ENCODE results near the gene KANSL1.

Gene KANSL1

DNA sequence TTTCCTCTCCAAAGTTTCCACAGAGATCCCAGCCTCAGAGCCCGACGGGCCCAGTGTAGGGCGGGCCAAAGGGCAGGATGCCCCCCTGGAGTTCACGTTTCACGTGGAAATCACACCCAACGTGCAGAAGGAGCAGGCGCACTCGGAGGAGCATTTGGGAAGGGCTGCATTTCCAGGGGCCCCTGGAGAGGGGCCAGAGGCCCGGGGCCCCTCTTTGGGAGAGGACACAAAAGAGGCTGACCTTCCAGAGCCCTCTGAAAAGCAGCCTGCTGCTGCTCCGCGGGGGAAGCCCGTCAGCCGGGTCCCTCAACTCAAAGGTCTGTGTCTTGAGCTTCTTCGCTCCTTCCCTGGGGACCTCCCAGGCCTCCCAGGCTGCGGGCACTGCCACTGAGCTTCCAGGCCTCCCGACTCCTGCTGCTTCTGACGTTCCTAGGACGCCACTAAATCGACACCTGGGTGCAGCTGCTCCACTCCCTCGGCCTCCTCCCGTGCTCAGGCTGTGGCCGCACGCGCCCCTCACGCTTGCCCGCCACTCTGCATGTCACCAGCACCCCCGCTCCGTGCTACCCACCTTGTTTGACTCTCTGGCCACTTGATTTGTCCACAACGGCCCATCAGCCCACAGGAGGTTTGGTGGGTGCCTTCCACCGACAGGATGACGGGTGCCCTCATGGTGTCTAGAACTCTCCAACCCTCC lies 209.5 kb downstream of the KANSL1 start:
- H3K9me3 ChIP-seq (replicated peaks; ENCODE audit: insufficient read depth, low read length) = no peaks in the 10 kb centered on the region
- no peak overlapping the region for H3K27ac ChIP-seq (ENCODE audit: low read length)
- H3F3A ChIP-seq (ENCODE audit: insufficient read depth, low read length) = no peaks in the 10 kb centered on the region
- TF ChIP-seq, protein P1, sequence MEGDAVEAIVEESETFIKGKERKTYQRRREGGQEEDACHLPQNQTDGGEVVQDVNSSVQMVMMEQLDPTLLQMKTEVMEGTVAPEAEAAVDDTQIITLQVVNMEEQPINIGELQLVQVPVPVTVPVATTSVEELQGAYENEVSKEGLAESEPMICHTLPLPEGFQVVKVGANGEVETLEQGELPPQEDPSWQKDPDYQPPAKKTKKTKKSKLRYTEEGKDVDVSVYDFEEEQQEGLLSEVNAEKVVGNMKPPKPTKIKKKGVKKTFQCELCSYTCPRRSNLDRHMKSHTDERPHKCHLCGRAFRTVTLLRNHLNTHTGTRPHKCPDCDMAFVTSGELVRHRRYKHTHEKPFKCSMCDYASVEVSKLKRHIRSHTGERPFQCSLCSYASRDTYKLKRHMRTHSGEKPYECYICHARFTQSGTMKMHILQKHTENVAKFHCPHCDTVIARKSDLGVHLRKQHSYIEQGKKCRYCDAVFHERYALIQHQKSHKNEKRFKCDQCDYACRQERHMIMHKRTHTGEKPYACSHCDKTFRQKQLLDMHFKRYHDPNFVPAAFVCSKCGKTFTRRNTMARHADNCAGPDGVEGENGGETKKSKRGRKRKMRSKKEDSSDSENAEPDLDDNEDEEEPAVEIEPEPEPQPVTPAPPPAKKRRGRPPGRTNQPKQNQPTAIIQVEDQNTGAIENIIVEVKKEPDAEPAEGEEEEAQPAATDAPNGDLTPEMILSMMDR (IDR thresholded peaks at IDR 0.05; ENCODE audit: low read length) = no peak
- TF ChIP-seq EZH2phosphoT487 (IDR thresholded peaks at IDR 0.05; ENCODE audit: low read length) (no peak), EZH2 (optimal IDR thresholded peaks at IDR 0.05; ENCODE audit: low read depth, low read length) (no peak)
- no peaks in the 10 kb centered on the region for H4K20me1 ChIP-seq (ENCODE audit: insufficient read depth, low read length)
- no peak overlapping the region for H3K9ac ChIP-seq (ENCODE audit: low read length)
- H2AFZ ChIP-seq (ENCODE audit: low read length) = no peak overlapping the region
- no peak overlapping the region for H3K4me2 ChIP-seq (ENCODE audit: low read depth, low read length)
- H3K27me3 ChIP-seq (replicated peaks; ENCODE audit: insufficient read depth, low read length) = no peaks in the 10 kb centered on the region
- no peaks in the 10 kb centered on the region for H3K4me1 ChIP-seq (ENCODE audit: low read length)
- H3K4me3 ChIP-seq (ENCODE audit: low read length) = no peak overlapping the region
- no peaks in the 10 kb centered on the region for H3K79me2 ChIP-seq (ENCODE audit: low read length)
- no peak for DNase-seq
- H3K9me2 ChIP-seq (replicated peaks; ENCODE audit: insufficient read depth, low read length) = no peaks in the 10 kb centered on the region
- no peaks in the 10 kb centered on the region for H3K36me3 ChIP-seq (replicated peaks; ENCODE audit: insufficient read depth, low read length)

DNA sequence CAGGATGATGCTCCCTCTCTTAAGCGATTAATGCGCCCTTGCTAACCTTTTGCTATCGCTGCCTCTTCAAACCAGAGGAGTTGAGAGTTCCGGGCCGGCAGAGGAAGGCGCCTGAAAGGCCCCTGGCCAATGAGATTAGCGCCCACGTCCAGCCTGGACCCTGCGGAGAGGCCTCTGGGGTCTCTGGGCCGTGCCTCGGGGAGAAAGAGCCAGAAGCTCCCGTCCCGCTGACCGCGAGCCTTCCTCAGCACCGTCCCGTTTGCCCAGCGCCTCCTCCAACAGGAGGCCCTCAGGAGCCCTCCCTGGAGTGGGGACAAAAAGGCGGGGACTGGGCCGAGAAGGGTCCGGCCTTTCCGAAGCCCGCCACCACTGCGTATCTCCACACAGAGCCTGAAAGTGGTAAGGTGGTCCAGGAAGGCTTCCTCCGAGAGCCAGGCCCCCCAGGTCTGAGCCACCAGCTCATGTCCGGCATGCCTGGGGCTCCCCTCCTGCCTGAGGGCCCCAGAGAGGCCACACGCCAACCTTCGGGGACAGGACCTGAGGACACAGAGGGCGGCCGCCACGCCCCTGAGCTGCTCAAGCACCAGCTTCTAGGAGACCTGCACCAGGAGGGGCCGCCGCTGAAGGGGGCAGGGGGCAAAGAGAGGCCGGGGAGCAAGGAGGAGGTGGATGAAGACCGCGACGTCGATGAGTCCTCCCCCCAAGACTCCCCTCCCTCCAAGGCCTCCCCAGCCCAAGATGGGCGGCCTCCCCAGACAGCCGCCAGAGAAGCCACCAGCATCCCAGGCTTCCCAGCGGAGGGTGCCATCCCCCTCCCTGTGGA lies 210.2 kb downstream of the KANSL1 start:
- no peaks in the 10 kb centered on the region for H3K9me3 ChIP-seq (replicated peaks; ENCODE audit: insufficient read depth, low read length)
- TF ChIP-seq EZH2phosphoT487 (IDR thresholded peaks at IDR 0.05; ENCODE audit: low read length) = no peak
- no peak for TF ChIP-seq EZH2 (optimal IDR thresholded peaks at IDR 0.05; ENCODE audit: low read depth, low read length)
- H3K4me3 ChIP-seq (ENCODE audit: low read length) = no peak overlapping the region
- no peak overlapping the region for H3K9ac ChIP-seq (ENCODE audit: low read length)
- no peaks in the 10 kb centered on the region for H3K27me3 ChIP-seq (replicated peaks; ENCODE audit: insufficient read depth, low read length)
- H4K20me1 ChIP-seq (ENCODE audit: insufficient read depth, low read length) = no peaks in the 10 kb centered on the region
- H2AFZ ChIP-seq (ENCODE audit: low read length) = no peak overlapping the region
- no peak overlapping the region for H3K4me2 ChIP-seq (ENCODE audit: low read depth, low read length)
- no peaks in the 10 kb centered on the region for H3K9me2 ChIP-seq (replicated peaks; ENCODE audit: insufficient read depth, low read length)
- H3K4me1 ChIP-seq (ENCODE audit: low read length) = no peaks in the 10 kb centered on the region
- no peaks in the 10 kb centered on the region for H3K36me3 ChIP-seq (replicated peaks; ENCODE audit: insufficient read depth, low read length)
- no peaks in the 10 kb centered on the region for H3F3A ChIP-seq (ENCODE audit: insufficient read depth, low read length)
- no peak overlapping the region for H3K27ac ChIP-seq (ENCODE audit: low read length)
- no peaks in the 10 kb centered on the region for H3K79me2 ChIP-seq (ENCODE audit: low read length)
- no peak for DNase-seq

- TF ChIP-seq EZH2 (optimal IDR thresholded peaks at IDR 0.05; ENCODE audit: low read depth, low read length) (no peak), EZH2phosphoT487 (IDR thresholded peaks at IDR 0.05; ENCODE audit: low read length) (no peak)
- TF ChIP-seq, protein P1 (IDR thresholded peaks at IDR 0.05; ENCODE audit: low read length) = no peak
- no peak overlapping the region for H3K4me3 ChIP-seq (ENCODE audit: low read length)
- H3K4me2 ChIP-seq (ENCODE audit: low read depth, low read length) = no peak overlapping the region
- no peaks in the 10 kb centered on the region for H3F3A ChIP-seq (ENCODE audit: insufficient read depth, low read length)
- no peaks in the 10 kb centered on the region for H4K20me1 ChIP-seq (ENCODE audit: insufficient read depth, low read length)
- H3K79me2 ChIP-seq (ENCODE audit: low read length) = no peaks in the 10 kb centered on the region
- H3K36me3 ChIP-seq (replicated peaks; ENCODE audit: insufficient read depth, low read length) = no peaks in the 10 kb centered on the region
- no peak overlapping the region for H3K9ac ChIP-seq (ENCODE audit: low read length)
- H3K9me2 ChIP-seq (replicated peaks; ENCODE audit: insufficient read depth, low read length) = no peaks in the 10 kb centered on the region
- H3K9me3 ChIP-seq (replicated peaks; ENCODE audit: insufficient read depth, low read length) = no peaks in the 10 kb centered on the region
- no peak overlapping the region for H2AFZ ChIP-seq (ENCODE audit: low read length)
- no peaks in the 10 kb centered on the region for H3K27me3 ChIP-seq (replicated peaks; ENCODE audit: insufficient read depth, low read length)
- no peaks in the 10 kb centered on the region for H3K4me1 ChIP-seq (ENCODE audit: low read length)
- DNase-seq = no peak
- H3K27ac ChIP-seq (ENCODE audit: low read length) = no peak overlapping the region
These were observed 211.9 kb downstream of the KANSL1 start for GRCh38 chr17:45981306-45981705.
